Fibroblast of pulmonary artery (primary cell): ENCODE results near the gene CAMK2D.
A peak's percentile ranks its signal among the peaks of the same experiment; 100 is the strongest.

ENCODE experiments used
- DNase-seq: peaks from one replicate; pipeline ENCODE4 v3.0.0-alpha.2; 2010; ENCODE audit warnings: low read depth
- H3K4me3 ChIP-seq: replicated peaks from 2 replicates; pipeline ENCODE4 v1.5.1; 2011; ENCODE audit warnings: low read depth, mild to moderate bottlenecking, control low read depth, low read length, moderate library complexity
- CTCF ChIP-seq: IDR thresholded peaks from 2 replicates; pipeline ENCODE4 v1.5.1; 2011; ENCODE audit warnings: mild to moderate bottlenecking, control low read depth, low read length, inconsistent platforms; ENCODE audit errors: missing control alignments

Gene CAMK2D

GRCh38 chr4:113614414-113614813 lies 147.1 kb downstream of the CAMK2D start:
- DNase-seq, result no peak
- H3K4me3 ChIP-seq, result no peak overlapping the region
- no peak for TF ChIP-seq CTCF

- H3K4me3 ChIP-seq, result no peak overlapping the region
- TF ChIP-seq CTCF, result no peak
- DNase-seq, result no peak
Observed at GRCh38 chr4:113613503-113613902, 148.0 kb downstream of the CAMK2D start.

- TF ChIP-seq CTCF, result no peak
- no peak for DNase-seq
- H3K4me3 ChIP-seq, result no peak overlapping the region
Observed at GRCh38 chr4:113610537-113610936, 151.0 kb downstream of the CAMK2D start.

- no peak overlapping the region for H3K4me3 ChIP-seq
- no peak for DNase-seq
- no peak for TF ChIP-seq CTCF
Observed at GRCh38 chr4:113607998-113608397, 153.5 kb downstream of the CAMK2D start.

GRCh38 chr4:113607147-113607720 lies 154.3 kb downstream of the CAMK2D start:
- DNase-seq, result no peak
- TF ChIP-seq CTCF, result no peak
- H3K4me3 ChIP-seq, result no peak overlapping the region

- no peak overlapping the region for H3K4me3 ChIP-seq
- TF ChIP-seq CTCF, result no peak
- DNase-seq, result peak; percentile 8
Observed at GRCh38 chr4:113604955-113605354, 156.6 kb downstream of the CAMK2D start.

GRCh38 chr4:113603911-113604310 lies 157.6 kb downstream of the CAMK2D start:
- TF ChIP-seq CTCF, result no peak
- DNase-seq, result peak; percentile 63

More at GRCh38 chr4:113603911-113604310, 157.6 kb downstream of the CAMK2D start:
- H3K4me3 ChIP-seq, result no peak overlapping the region
